ENCODE results near the gene PSMC5. TPM values are rescaled to one million over a fixed set of nuclear protein-coding genes. Genes with fewer than 3 reads are reported as not detected.

Gene PSMC5
- total and polyA plus RNA-seq, 10 of the 15 experiments (the other 5 are each of a cell fraction or from before 2014, with no cell fraction given) = 55.0 to 266 (median 148) TPM

GRCh38 chr17:63786971-63787711 lies 40.1 kb upstream of the PSMC5 start:
- no peak overlapping the region for H3K4me2 ChIP-seq (ENCODE audit: control insufficient read depth, insufficient read depth)
- no TSS peak for BruUV-seq (replicated peaks)
- SMC1A ChIA-PET (ENCODE audit: uncharacterized antibody, unreplicated experiment) = interaction anchor here (1.0 to 1.1 kb wide), 2 partner anchors 20 to 89 kb away, joined by 3 read pairs; no protein-coding TSS in a partner anchor
- peaks cover 38% of the 10 kb centered on the region for H3K79me2 ChIP-seq (ENCODE audit: control insufficient read depth, insufficient read depth, low read length)
- CTCF ChIA-PET = interaction anchor here (0.7 kb wide), 1 partner anchor 11 kb away, joined by 4 read pairs; no protein-coding TSS in a partner anchor
- no peak overlapping the region for H3K9ac ChIP-seq (ENCODE audit: control insufficient read depth, insufficient read depth, low read length)
- RAD21 ChIA-PET (ENCODE audit: unreplicated experiment) = interaction anchor here (0.8 kb wide), 1 partner anchor 11 kb away, joined by 3 read pairs; no protein-coding TSS in a partner anchor
- no peak overlapping the region for H3K27ac ChIP-seq (ENCODE audit: control insufficient read depth, insufficient read depth)
- no peak for ATAC-seq
- DNase-seq (ENCODE audit: low read depth, low spot score) = no peak
- peaks cover 8% of the 10 kb centered on the region; the same call in 1 of the 2 replicates for H3K4me1 ChIP-seq (ENCODE audit: control insufficient read depth, insufficient read depth, low read length)
- H3K27me3 ChIP-seq (replicated peaks in 1 of 2; ENCODE audit: control insufficient read depth in 2 of 2, insufficient read depth in 2 of 2, low read length in 1 of 2) = no peaks in the 10 kb centered on the region
- POLR2A ChIA-PET = interaction anchor here (0.6 to 5.6 kb wide), 3 partner anchors 9 to 18 kb away, joined by 3 to 49 read pairs (median 4); partner anchors contain the start of genes CCDC47 and DDX42
- WGBS (ENCODE audit: insufficient coverage, insufficient replicate concordance, low lambda C conversion rate, missing lambda C conversion rate) = 98% methylated on average over 13 of the region's 13 CpGs
- intact Hi-C loops (cut with micrococcal nuclease; ENCODE audit: unreplicated experiment) = no loop called here
- no peak for FAIRE-seq
- H3K36me3 ChIP-seq (ENCODE audit: control insufficient read depth in 2 of 2, insufficient read depth in 2 of 2, low read length in 1 of 2) = peaks cover 6 to 8% of the 10 kb centered on the region in 2 experiments
- in situ Hi-C loops (cut with MboI) = no loop called here
- TF ChIP-seq ETV6 (conservative IDR thresholded peaks at IDR 0.05 in 1 of 2, IDR thresholded peaks at IDR 0.05 in 1 of 2; ENCODE audit: borderline replicate concordance in 1 of 2, low read depth in 1 of 2) (no peak), ZSCAN29 (IDR thresholded peaks at IDR 0.05) (no peak), RFX5 (IDR thresholded peaks at IDR 0.05; ENCODE audit: low read depth, low read length) (no peak), ZBTB40 (IDR thresholded peaks at IDR 0.05; ENCODE audit: borderline replicate concordance) (no peak)
- H3K4me3 ChIP-seq = no peak overlapping the region
- H3K9me3 ChIP-seq (replicated peaks; ENCODE audit: control insufficient read depth, insufficient read depth, low read length) = no peaks in the 10 kb centered on the region
- H2AFZ ChIP-seq (ENCODE audit: control insufficient read depth, low read depth, low read length) = no peak overlapping the region
- H4K20me1 ChIP-seq (ENCODE audit: control insufficient read depth, insufficient read depth) = no peaks in the 10 kb centered on the region
